OCI-LY3 (cell line): ENCODE measurements around the gene SOCS1.

ENCODE experiments used
- CTCF ChIP-seq: fragments of 200-600, 300-600 bp; sonication (generic); IDR thresholded peaks from 2 replicates; pipeline ENCODE4 v1.5.1; 2014; ENCODE audit warnings: antibody characterized with exemption, low read length, low read depth
- EZH2phosphoT487 ChIP-seq: fragments of 200-600 bp; shearing (Covaris generic); IDR thresholded peaks from 2 replicates; pipeline ENCODE4 v1.6.1; 2018; ENCODE audit warnings: antibody characterized with exemption, mixed run types, low read depth

- TF ChIP-seq CTCF (no peak), EZH2phosphoT487 (no peak)
Observed at GRCh38 chr16:11210260-11210659, 45.7 kb downstream of the SOCS1 start.
